Fibroblast of mammary gland (primary cell): ENCODE data around the gene CRIM1.

Experiments used
- DNase-seq: peaks from one replicate; pipeline ENCODE4 v3.0.0-alpha.2; 2010; ENCODE audit warnings: low read depth
- H3K4me3 ChIP-seq: 2 replicates; pipeline ENCODE4 v1.5.1; 2011; ENCODE audit warnings: low read depth, mild to moderate bottlenecking, low read length, moderate library complexity; ENCODE audit not compliant: control insufficient read depth
- CTCF ChIP-seq: conservative IDR thresholded peaks from 2 replicates; pipeline ENCODE4 v1.5.1; 2011; ENCODE audit warnings: low read depth, low read length, inconsistent platforms; ENCODE audit not compliant: control insufficient read depth, insufficient read depth

Gene CRIM1

GRCh38 chr2:36560726-36561125, 205.1 kb downstream of the CRIM1 start:
- no peak for DNase-seq
- H3K4me3 ChIP-seq: no peak overlapping the region
- TF ChIP-seq CTCF: no peak

- peak; percentile 90 for DNase-seq
- no peak for TF ChIP-seq CTCF
- no peak overlapping the region for H3K4me3 ChIP-seq
Measured at GRCh38 chr2:36561237-36561944, 205.8 kb downstream of the CRIM1 start.

GRCh38 chr2:36562240-36562639, 206.7 kb downstream of the CRIM1 start:
- peak; percentile 61 for DNase-seq
- no peak for TF ChIP-seq CTCF
- no peak overlapping the region for H3K4me3 ChIP-seq

GRCh38 chr2:36562973-36563532, 207.5 kb downstream of the CRIM1 start:
- H3K4me3 ChIP-seq: no peak overlapping the region
- no peak for TF ChIP-seq CTCF
- peak; percentile 77 for DNase-seq

GRCh38 chr2:36564377-36564930, 208.9 kb downstream of the CRIM1 start:
- no peak for DNase-seq
- H3K4me3 ChIP-seq: no peak overlapping the region
- no peak for TF ChIP-seq CTCF

GRCh38 chr2:36565712-36566111, 210.1 kb downstream of the CRIM1 start:
- H3K4me3 ChIP-seq: no peak overlapping the region
- DNase-seq: peak; percentile 63
- TF ChIP-seq CTCF: no peak

- no peak for TF ChIP-seq CTCF
Measured at GRCh38 chr2:36566887-36567286, 211.3 kb downstream of the CRIM1 start.

More at GRCh38 chr2:36566887-36567286, 211.3 kb downstream of the CRIM1 start:
- H3K4me3 ChIP-seq: no peak overlapping the region
- DNase-seq: no peak
